WTC11 (cell line): ENCODE data around the gene NFE2L3. TPM values are rescaled to one million over a fixed set of nuclear protein-coding genes. Genes with fewer than 3 reads are reported as not detected.

Experiments used
- AR ChIP-seq: fragments of 250-450 bp; sonication (Bioruptor Pico); IDR thresholded peaks from 2 replicates; pipeline ENCODE4 v1.9.0; 2021; ENCODE audit warnings: mild to moderate bottlenecking
- ATF3 ChIP-seq: sonication (generic); formaldehyde crosslinking; conservative IDR thresholded peaks from 2 replicates; pipeline ENCODE4 v1.8.1; 2022; ENCODE audit warnings: mild to moderate bottlenecking, missing genetic modification reagents
- E2F4 ChIP-seq: sonication (generic); formaldehyde crosslinking; IDR thresholded peaks from 2 replicates; pipeline ENCODE4 v1.8.1; 2022; ENCODE audit warnings: low read depth, mild to moderate bottlenecking, moderate library complexity, missing genetic modification reagents, borderline replicate concordance
- ELF4 ChIP-seq: sonication (generic); formaldehyde crosslinking; IDR thresholded peaks from 2 replicates; pipeline ENCODE4 v1.8.1; 2022; ENCODE audit warnings: low read depth, mild to moderate bottlenecking, moderate library complexity, missing genetic modification reagents
- HMGA2 ChIP-seq: fragments of 250-450 bp; sonication (Bioruptor Pico); IDR thresholded peaks from 2 replicates; pipeline ENCODE4 v1.4.0; 2021; ENCODE audit warnings: mild to moderate bottlenecking, moderate library complexity
- IRF1 ChIP-seq: sonication (generic); formaldehyde crosslinking; IDR thresholded peaks from 2 replicates; pipeline ENCODE4 v1.8.0; 2023; ENCODE audit warnings: missing genetic modification reagents
- MAX ChIP-seq: sonication (generic); formaldehyde crosslinking; IDR thresholded peaks from 2 replicates; pipeline ENCODE4 v1.8.0; 2022; ENCODE audit warnings: mild to moderate bottlenecking, missing genetic modification reagents
- NFE2L1 ChIP-seq: sonication (generic); formaldehyde crosslinking; IDR thresholded peaks from 2 replicates; pipeline ENCODE4 v1.8.1; 2023; ENCODE audit warnings: missing genetic modification reagents
- NR3C1 ChIP-seq: sonication (generic); formaldehyde crosslinking; conservative IDR thresholded peaks from 2 replicates; pipeline ENCODE4 v1.8.1; 2023; ENCODE audit warnings: low read depth, mild to moderate bottlenecking, missing genetic modification reagents
- PRDM15 ChIP-seq: sonication (generic); formaldehyde crosslinking; IDR thresholded peaks from 2 replicates; pipeline ENCODE4 v1.8.0; 2022; ENCODE audit warnings: missing genetic modification reagents
- PREB ChIP-seq: sonication (generic); formaldehyde crosslinking; IDR thresholded peaks from 2 replicates; pipeline ENCODE4 v1.8.1; 2022; ENCODE audit warnings: mild to moderate bottlenecking, missing genetic modification reagents, moderate library complexity, borderline replicate concordance
- USF2 ChIP-seq: sonication (generic); formaldehyde crosslinking; IDR thresholded peaks from 2 replicates; pipeline ENCODE4 v1.8.1; 2023; ENCODE audit warnings: mild to moderate bottlenecking, missing genetic modification reagents, moderate library complexity
- ZMAT4 ChIP-seq: fragments of 250-450 bp; sonication (Bioruptor Pico); IDR thresholded peaks from 2 replicates; pipeline ENCODE4 v1.9.0; 2021; ENCODE audit warnings: mild to moderate bottlenecking
- ZNF263 ChIP-seq: sonication (generic); formaldehyde crosslinking; IDR thresholded peaks from 2 replicates; pipeline ENCODE4 v1.8.1; 2022; ENCODE audit warnings: low read depth, mild to moderate bottlenecking, moderate library complexity, missing genetic modification reagents
- ZNF532 ChIP-seq: fragments of 250-450 bp; sonication (Bioruptor Pico); IDR thresholded peaks from 2 replicates; pipeline ENCODE4 v1.9.0; 2021; ENCODE audit warnings: mild to moderate bottlenecking, borderline replicate concordance
- ZNF671 ChIP-seq: fragments of 250-450 bp; sonication (Bioruptor Pico); IDR thresholded peaks from 2 replicates; pipeline ENCODE4 v1.8.0; 2021; ENCODE audit warnings: mild to moderate bottlenecking
- ZSCAN18 ChIP-seq: fragments of 250-450 bp; sonication (Bioruptor Pico); IDR thresholded peaks from 2 replicates; pipeline ENCODE4 v2.1.2; 2022; ENCODE audit warnings: mild to moderate bottlenecking, moderate library complexity
- total RNA-seq: library from RNA; stranded (reverse); gene quantifications from 3 replicates; pipeline ENCODE4 v1.2.3, GENCODE V29; 2021

NFE2L3 gene
- total RNA-seq, 1 experiment from 2014 or later: 66.8 TPM

GRCh38 chr7:26153823-26154783, 2.1 kb downstream of the NFE2L3 start (continued):
- 0 out of 2 replicates have a peak, but pooled peaks have one; percentile 21 for TF ChIP-seq ZMAT4
- TF ChIP-seq ELF4: no peak
- TF ChIP-seq E2F4 (CRISPR knock-in tag): no peak
- TF ChIP-seq NR3C1 (CRISPR knock-in tag): no peak
- no peak for TF ChIP-seq ATF3
- TF ChIP-seq ZSCAN18 (CRISPR knock-in tag): no peak
- no peak for TF ChIP-seq ZNF532 (CRISPR knock-in tag)
- TF ChIP-seq PRDM15 (CRISPR knock-in tag): no peak
- no peak for TF ChIP-seq HMGA2 (CRISPR knock-in tag)
- TF ChIP-seq IRF1 (CRISPR knock-in tag): no peak
- no peak for TF ChIP-seq ZNF263 (CRISPR knock-in tag)
- no peak for TF ChIP-seq PREB
- TF ChIP-seq NFE2L1 (CRISPR knock-in tag): no peak
- no peak for TF ChIP-seq USF2 (CRISPR knock-in tag)
- no peak for TF ChIP-seq MAX (CRISPR knock-in tag)
- no peak for TF ChIP-seq AR (CRISPR knock-in tag)
- TF ChIP-seq ZNF671 (CRISPR knock-in tag): no peak
